HCT116 (cell line): ENCODE measurements around the gene FRMD4A. TPM values are rescaled to one million over a fixed set of nuclear protein-coding genes. Genes with fewer than 3 reads are reported as not detected.

Experiments
- ATAC-seq: fragments of 200-7000 bp; cut with Tn5 transposase; 2 replicates; pipeline ENCODE4 v1.9.1; 2020; ENCODE audit warnings: mild to moderate bottlenecking, moderate library complexity
- BruUV-seq: library from RNA; stranded (reverse); fragments of 400-500 nt; replicated peaks from 2 replicates; lab custom pipeline; 2021; lab: Mats Ljungman, UMichigan
- CTCF ChIA-PET: fragments of 300-600 bp; sonication (Branson Sonifier 250); formaldehyde crosslinking; loops from one replicate; lab custom pipeline; 2021; ENCODE audit warnings: antibody characterized with exemption; lab: Charles Lee
- POLR2A ChIA-PET: fragments of 300-600, 350-600 bp; sonication (Branson Sonifier 250); formaldehyde crosslinking; loops from one replicate; lab custom pipeline; 2021; ENCODE audit warnings: antibody characterized with exemption; lab: Charles Lee
- RAD21 ChIA-PET, 2 experiments: fragments of 300-600 bp; sonication (Branson Sonifier 250); formaldehyde crosslinking; loops; one replicate each; lab custom pipeline; 2023; ENCODE audit warnings: low total read pairs in 2 of 2; ENCODE audit not compliant: uncharacterized antibody in 2 of 2, unreplicated experiment in 2 of 2, low non-redundant PET in 1 of 2; lab: Charles Lee
- DNase-seq: peaks from one replicate; pipeline ENCODE4 v3.0.0-alpha.2; 2010; ENCODE audit warnings: low read depth, low spot score
- H2AFZ ChIP-seq: fragments of 200-600 bp; shearing (Covaris generic), sonication (generic); 2 replicates; pipeline ENCODE4 v1.6.1; 2017; ENCODE audit warnings: low read depth, mixed run types, mixed read lengths, antibody characterized with exemption, low read length; ENCODE audit not compliant: poor library complexity, severe bottlenecking
- H3K27ac ChIP-seq: 2 replicates; pipeline ENCODE4 v1.5.1; 2012; ENCODE audit warnings: low read depth, low read length
- H3K27me3 ChIP-seq: fragments of 200-600 bp; sonication (generic); 2 replicates; pipeline ENCODE4 v1.6.1; 2016; ENCODE audit warnings: mixed run types, low read length, mixed read lengths; ENCODE audit not compliant: insufficient read depth
- H3K36me3 ChIP-seq, 2 experiments: fragments of 200-500 bp in 1 of 2; fragments of 200-600 bp in 1 of 2; sonication (Bioruptor generic) in 1 of 2; sonication (generic) in 1 of 2; 2 replicates each; pipeline versions ENCODE4 v1.5.1 to v1.6.1; 2014 to 2016; ENCODE audit warnings: low read length in 2 of 2, inconsistent platforms in 1 of 2, mixed read lengths in 1 of 2, mixed run types in 1 of 2; ENCODE audit not compliant: insufficient read depth in 2 of 2, control insufficient read depth in 1 of 2
- H3K4me1 ChIP-seq, 2 experiments: fragments of 200-600 bp in 1 of 2; sonication (generic) in 1 of 2; 2 replicates each; pipeline versions ENCODE4 v1.5.1 to v1.6.1; 2012 to 2017; ENCODE audit warnings: low read length in 2 of 2, inconsistent platforms in 1 of 2, mild to moderate bottlenecking in 1 of 2, mixed read lengths in 1 of 2, mixed run types in 1 of 2, moderate library complexity in 1 of 2; ENCODE audit not compliant: insufficient read depth in 2 of 2, control insufficient read depth in 1 of 2
- H3K4me2 ChIP-seq: fragments of 200-600 bp; sonication (generic); 2 replicates; pipeline ENCODE4 v1.6.1; 2017; ENCODE audit warnings: mixed run types, low read length, mixed read lengths
- H3K4me3 ChIP-seq, 2 experiments: fragments of 200-600 bp in 1 of 2; sonication (generic) in 1 of 2; replicated peaks in 1 of 2; 2 replicates each; pipeline ENCODE4 v1.5.1; 2011 to 2016; ENCODE audit warnings: low read length in 2 of 2, control low read depth in 1 of 2, low read depth in 1 of 2, mild to moderate bottlenecking in 1 of 2, mixed read lengths in 1 of 2, mixed run types in 1 of 2
- H3K79me2 ChIP-seq: fragments of 200-600 bp; sonication (generic); 2 replicates; pipeline ENCODE4 v1.6.1; 2017; ENCODE audit warnings: mild to moderate bottlenecking, mixed run types, low read length, moderate library complexity, mixed read lengths; ENCODE audit not compliant: insufficient read depth
- H3K9ac ChIP-seq: fragments of 200-600 bp; sonication (generic); 2 replicates; pipeline ENCODE4 v1.6.1; 2016; ENCODE audit warnings: low read length, mixed read lengths
- H3K9me2 ChIP-seq: fragments of 200-600 bp; sonication (generic), shearing (Covaris generic); 2 replicates; pipeline ENCODE4 v1.6.1; 2017; ENCODE audit warnings: mixed run types, mild to moderate bottlenecking, moderate library complexity; ENCODE audit not compliant: insufficient read depth
- H3K9me3 ChIP-seq, 2 experiments: fragments of 200-500 bp in 1 of 2; fragments of 200-600 bp in 1 of 2; sonication (Bioruptor generic) in 1 of 2; sonication (generic) in 1 of 2; 2 replicates each; pipeline ENCODE4 v1.6.1; 2014 to 2017; ENCODE audit warnings: low read length in 2 of 2, mixed read lengths in 2 of 2, inconsistent platforms in 1 of 2, low read depth in 1 of 2, mild to moderate bottlenecking in 1 of 2, mixed run types in 1 of 2, moderate library complexity in 1 of 2; ENCODE audit not compliant: control insufficient read depth in 1 of 2, insufficient read depth in 1 of 2
- H4K20me1 ChIP-seq: fragments of 200-600 bp; sonication (generic), shearing (Covaris generic); 2 replicates; pipeline ENCODE4 v1.6.1; 2017; ENCODE audit warnings: mixed run types, mild to moderate bottlenecking, moderate library complexity; ENCODE audit not compliant: insufficient read depth
- CEBPB ChIP-seq: IDR thresholded peaks from 2 replicates; pipeline ENCODE4 v1.6.1; 2012; ENCODE audit warnings: low read depth
- EGR1 ChIP-seq: IDR thresholded peaks from 2 replicates; pipeline ENCODE4 v1.6.1; 2012; ENCODE audit warnings: low read depth
- EZH2 ChIP-seq: fragments of 200-600 bp; sonication (generic); IDR thresholded peaks from 2 replicates; pipeline ENCODE4 v1.6.1; 2017; ENCODE audit warnings: antibody characterized with exemption, mixed run types
- EZH2phosphoT487 ChIP-seq: fragments of 200-600 bp; IDR thresholded peaks from 2 replicates; pipeline ENCODE4 v1.6.1; 2018; ENCODE audit warnings: antibody characterized with exemption, borderline replicate concordance
- FOSL1 ChIP-seq: IDR thresholded peaks from 2 replicates; pipeline ENCODE4 v1.6.1; 2012; ENCODE audit warnings: low read depth
- JUND ChIP-seq: IDR thresholded peaks from 2 replicates; pipeline ENCODE4 v1.6.1; 2012
- POLR2AphosphoS5 ChIP-seq: IDR thresholded peaks from 2 replicates; pipeline ENCODE4 v1.6.1; 2011; ENCODE audit warnings: mild to moderate bottlenecking, low read depth, low read length, moderate library complexity
- RAD21 ChIP-seq: IDR thresholded peaks from 2 replicates; pipeline ENCODE4 v1.6.1; 2012; ENCODE audit warnings: low read depth, mild to moderate bottlenecking
- SIN3A ChIP-seq: IDR thresholded peaks from 2 replicates; pipeline ENCODE4 v1.6.1; 2012; ENCODE audit warnings: low read depth
- SRF ChIP-seq: IDR thresholded peaks from 2 replicates; pipeline ENCODE4 v1.6.1; 2012; ENCODE audit warnings: low read depth
- YY1 ChIP-seq: IDR thresholded peaks from 2 replicates; pipeline ENCODE4 v1.6.1; 2011; ENCODE audit warnings: low read length, low read depth, moderate library complexity, mild to moderate bottlenecking; ENCODE audit not compliant: insufficient replicate concordance; ENCODE audit errors: extremely low read depth
- ZFX ChIP-seq: fragments of 450-650 bp; IDR thresholded peaks from 2 replicates; pipeline ENCODE4 v1.6.1; 2017
- intact Hi-C: fragments of 100-400 bp; cut with micrococcal nuclease; formaldehyde crosslinking; loops from 2 replicates; pipeline ENCODE4 v1.10.0; 2022
- total RNA-seq: library from RNA; stranded (reverse); gene quantifications from one replicate; pipeline ENCODE4 v1.2.1, GENCODE V29; 2021; ENCODE audit not compliant: unreplicated experiment
- TF ChIP-seq, protein P1 (sequence below): IDR thresholded peaks from 2 replicates; pipeline ENCODE4 v1.6.1; 2011; ENCODE audit warnings: mild to moderate bottlenecking, low read length, moderate library complexity; ENCODE audit not compliant: insufficient replicate concordance; ENCODE audit errors: extremely low read depth
- TF ChIP-seq, protein P2 (sequence below): IDR thresholded peaks from 2 replicates; pipeline ENCODE4 v1.6.1; 2012; ENCODE audit warnings: low read depth
- TF ChIP-seq, protein P3 (sequence below), 3 experiments: fragments of 200-600 bp in 1 of 3; sonication (generic) in 1 of 3; IDR thresholded peaks in 2 of 3; conservative IDR thresholded peaks in 1 of 3; 2 replicates each; pipeline ENCODE4 v1.5.1; 2012 to 2017; ENCODE audit warnings: low read depth in 2 of 3, low read length in 2 of 3, antibody characterized with exemption in 1 of 3, borderline replicate concordance in 1 of 3, control low read depth in 1 of 3, mild to moderate bottlenecking in 1 of 3, mixed read lengths in 1 of 3, mixed run types in 1 of 3, moderate library complexity in 1 of 3; ENCODE audit not compliant: insufficient read depth in 1 of 3
- TF ChIP-seq, protein P4 (sequence below): IDR thresholded peaks from 2 replicates; pipeline ENCODE4 v1.6.1; 2012

The FRMD4A gene
- total RNA-seq, 1 experiment from 2014 or later = 0.20 TPM

DNA sequence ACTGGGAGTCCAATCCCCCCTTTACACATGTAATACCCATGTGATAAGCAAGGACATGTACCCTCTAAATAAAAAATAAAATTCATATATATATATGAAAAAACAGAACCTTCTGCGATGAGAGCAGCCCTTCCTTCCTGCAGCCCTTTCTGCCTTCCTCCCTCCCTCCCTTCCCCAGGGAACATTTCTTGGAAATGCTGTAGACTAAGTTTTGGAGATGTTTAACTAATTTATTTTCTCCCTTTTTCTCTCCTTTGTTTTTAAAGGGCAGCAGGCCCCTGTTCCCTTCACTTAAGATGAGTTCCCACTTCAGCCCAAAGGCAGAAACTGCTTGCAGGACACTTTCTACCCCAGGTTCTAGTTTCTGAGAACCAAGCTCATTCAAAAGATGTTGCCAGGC lies 179.2 kb downstream of the FRMD4A start:
- H3K27me3 ChIP-seq = peaks cover 50% of the 10 kb centered on the region
- CTCF ChIA-PET = no interaction called here

More for the DNA sequence above, 179.2 kb downstream of the FRMD4A start:
- ATAC-seq (no peak), DNase-seq (no peak)
- Histone ChIP-seq H3K4me2 (no peak overlapping the region), H3K4me1 (no peaks in the 10 kb centered on the region; a peak in 1 of 4 replicates), H3K36me3 (no peaks in the 10 kb centered on the region), H3K4me3 (no peak overlapping the region), H4K20me1 (no peaks in the 10 kb centered on the region), H3K79me2 (no peaks in the 10 kb centered on the region), H3K9me2 (no peaks in the 10 kb centered on the region), H3K9me3 (no peaks in the 10 kb centered on the region), H3K9ac (no peak overlapping the region), H3K27ac (no peak overlapping the region), H2AFZ (no peak overlapping the region)
- ChIA-PET POLR2A (no interaction called here), RAD21 (no interaction called here)
- intact Hi-C loops = no loop called here
- BruUV-seq = no TSS peak
- TF ChIP-seq JUND = no peak
- TF ChIP-seq, protein P1, sequence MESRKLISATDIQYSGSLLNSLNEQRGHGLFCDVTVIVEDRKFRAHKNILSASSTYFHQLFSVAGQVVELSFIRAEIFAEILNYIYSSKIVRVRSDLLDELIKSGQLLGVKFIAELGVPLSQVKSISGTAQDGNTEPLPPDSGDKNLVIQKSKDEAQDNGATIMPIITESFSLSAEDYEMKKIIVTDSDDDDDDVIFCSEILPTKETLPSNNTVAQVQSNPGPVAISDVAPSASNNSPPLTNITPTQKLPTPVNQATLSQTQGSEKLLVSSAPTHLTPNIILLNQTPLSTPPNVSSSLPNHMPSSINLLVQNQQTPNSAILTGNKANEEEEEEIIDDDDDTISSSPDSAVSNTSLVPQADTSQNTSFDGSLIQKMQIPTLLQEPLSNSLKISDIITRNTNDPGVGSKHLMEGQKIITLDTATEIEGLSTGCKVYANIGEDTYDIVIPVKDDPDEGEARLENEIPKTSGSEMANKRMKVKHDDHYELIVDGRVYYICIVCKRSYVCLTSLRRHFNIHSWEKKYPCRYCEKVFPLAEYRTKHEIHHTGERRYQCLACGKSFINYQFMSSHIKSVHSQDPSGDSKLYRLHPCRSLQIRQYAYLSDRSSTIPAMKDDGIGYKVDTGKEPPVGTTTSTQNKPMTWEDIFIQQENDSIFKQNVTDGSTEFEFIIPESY = no peak
- TF ChIP-seq FOSL1 = no peak
- TF ChIP-seq ZFX = no peak
- TF ChIP-seq EZH2phosphoT487 = no peak
- no peak for TF ChIP-seq SRF
- no peak for TF ChIP-seq POLR2AphosphoS5
- no peak for TF ChIP-seq EGR1
- no peak for TF ChIP-seq EZH2
- TF ChIP-seq, protein P2, sequence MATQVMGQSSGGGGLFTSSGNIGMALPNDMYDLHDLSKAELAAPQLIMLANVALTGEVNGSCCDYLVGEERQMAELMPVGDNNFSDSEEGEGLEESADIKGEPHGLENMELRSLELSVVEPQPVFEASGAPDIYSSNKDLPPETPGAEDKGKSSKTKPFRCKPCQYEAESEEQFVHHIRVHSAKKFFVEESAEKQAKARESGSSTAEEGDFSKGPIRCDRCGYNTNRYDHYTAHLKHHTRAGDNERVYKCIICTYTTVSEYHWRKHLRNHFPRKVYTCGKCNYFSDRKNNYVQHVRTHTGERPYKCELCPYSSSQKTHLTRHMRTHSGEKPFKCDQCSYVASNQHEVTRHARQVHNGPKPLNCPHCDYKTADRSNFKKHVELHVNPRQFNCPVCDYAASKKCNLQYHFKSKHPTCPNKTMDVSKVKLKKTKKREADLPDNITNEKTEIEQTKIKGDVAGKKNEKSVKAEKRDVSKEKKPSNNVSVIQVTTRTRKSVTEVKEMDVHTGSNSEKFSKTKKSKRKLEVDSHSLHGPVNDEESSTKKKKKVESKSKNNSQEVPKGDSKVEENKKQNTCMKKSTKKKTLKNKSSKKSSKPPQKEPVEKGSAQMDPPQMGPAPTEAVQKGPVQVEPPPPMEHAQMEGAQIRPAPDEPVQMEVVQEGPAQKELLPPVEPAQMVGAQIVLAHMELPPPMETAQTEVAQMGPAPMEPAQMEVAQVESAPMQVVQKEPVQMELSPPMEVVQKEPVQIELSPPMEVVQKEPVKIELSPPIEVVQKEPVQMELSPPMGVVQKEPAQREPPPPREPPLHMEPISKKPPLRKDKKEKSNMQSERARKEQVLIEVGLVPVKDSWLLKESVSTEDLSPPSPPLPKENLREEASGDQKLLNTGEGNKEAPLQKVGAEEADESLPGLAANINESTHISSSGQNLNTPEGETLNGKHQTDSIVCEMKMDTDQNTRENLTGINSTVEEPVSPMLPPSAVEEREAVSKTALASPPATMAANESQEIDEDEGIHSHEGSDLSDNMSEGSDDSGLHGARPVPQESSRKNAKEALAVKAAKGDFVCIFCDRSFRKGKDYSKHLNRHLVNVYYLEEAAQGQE = no peak
- TF ChIP-seq, protein P3, sequence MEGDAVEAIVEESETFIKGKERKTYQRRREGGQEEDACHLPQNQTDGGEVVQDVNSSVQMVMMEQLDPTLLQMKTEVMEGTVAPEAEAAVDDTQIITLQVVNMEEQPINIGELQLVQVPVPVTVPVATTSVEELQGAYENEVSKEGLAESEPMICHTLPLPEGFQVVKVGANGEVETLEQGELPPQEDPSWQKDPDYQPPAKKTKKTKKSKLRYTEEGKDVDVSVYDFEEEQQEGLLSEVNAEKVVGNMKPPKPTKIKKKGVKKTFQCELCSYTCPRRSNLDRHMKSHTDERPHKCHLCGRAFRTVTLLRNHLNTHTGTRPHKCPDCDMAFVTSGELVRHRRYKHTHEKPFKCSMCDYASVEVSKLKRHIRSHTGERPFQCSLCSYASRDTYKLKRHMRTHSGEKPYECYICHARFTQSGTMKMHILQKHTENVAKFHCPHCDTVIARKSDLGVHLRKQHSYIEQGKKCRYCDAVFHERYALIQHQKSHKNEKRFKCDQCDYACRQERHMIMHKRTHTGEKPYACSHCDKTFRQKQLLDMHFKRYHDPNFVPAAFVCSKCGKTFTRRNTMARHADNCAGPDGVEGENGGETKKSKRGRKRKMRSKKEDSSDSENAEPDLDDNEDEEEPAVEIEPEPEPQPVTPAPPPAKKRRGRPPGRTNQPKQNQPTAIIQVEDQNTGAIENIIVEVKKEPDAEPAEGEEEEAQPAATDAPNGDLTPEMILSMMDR (IDR thresholded peaks at IDR 0.05 in 2 of 3, conservative IDR thresholded peaks at IDR 0.05 in 1 of 3; ENCODE audit: borderline replicate concordance in 1 of 3, insufficient read depth in 1 of 3, low read depth in 2 of 3, low read length in 2 of 3) = no peak
- TF ChIP-seq, protein P4, sequence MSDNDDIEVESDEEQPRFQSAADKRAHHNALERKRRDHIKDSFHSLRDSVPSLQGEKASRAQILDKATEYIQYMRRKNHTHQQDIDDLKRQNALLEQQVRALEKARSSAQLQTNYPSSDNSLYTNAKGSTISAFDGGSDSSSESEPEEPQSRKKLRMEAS = no peak
- no peak for TF ChIP-seq CEBPB
- TF ChIP-seq SIN3A = no peak
- TF ChIP-seq YY1 = no peak
- no peak for TF ChIP-seq RAD21
